Stimulated activated CD8-positive, alpha-beta memory T cell treated with anti-CD3 and anti-CD28 coated beads, Interleukin-15, amount 100 ng/mL, for 1 hour (primary cell): Measurements from ENCODE around the gene SPEN.
"Not testable (repeated sequence)": the region's sequence is repeated elsewhere in the genome, so short reads cannot be mapped to it uniquely, and the experiment has no call there.

Experiments
- DNase-seq: peaks from one replicate; pipeline ENCODE4 v3.0.0-alpha.2; 2020; ENCODE audit warnings: low read depth

Gene SPEN

GRCh38 chr1:15847100-15847892 is at the start of gene SPEN:
TSS of gene SPEN (plus strand) at chr1:15847707. CDS start at chr1:15848068, 361 bp downstream.
- peak; percentile 90 for DNase-seq

- DNase-seq, result no peak
Measured at GRCh38 chr1:15799004-15799867, 48.3 kb upstream of the SPEN start.

GRCh38 chr1:15799928-15800835 is 47.3 kb upstream of the SPEN start:
- no peak for DNase-seq

- DNase-seq, result no peak
Measured at GRCh38 chr1:15802234-15802965, 45.1 kb upstream of the SPEN start.

- DNase-seq, result no peak
Measured at GRCh38 chr1:15803380-15803779, 44.1 kb upstream of the SPEN start.

GRCh38 chr1:15804060-15804459 is 43.4 kb upstream of the SPEN start:
- no peak for DNase-seq

GRCh38 chr1:15807121-15807520 is 40.4 kb upstream of the SPEN start:
- DNase-seq, result no peak

- not testable (repeated sequence) for DNase-seq
Measured at GRCh38 chr1:15807549-15807948, 40.0 kb upstream of the SPEN start, which contains the start of gene UQCRHL. TSS of gene UQCRHL (minus strand) at chr1:15807649. CDS start at chr1:15807649, 0 bp downstream.

- no peak for DNase-seq
Measured at GRCh38 chr1:15808955-15809354, 38.6 kb upstream of the SPEN start.

- no peak for DNase-seq
Measured at GRCh38 chr1:15810073-15810472, 37.4 kb upstream of the SPEN start.

- DNase-seq, result no peak
Measured at GRCh38 chr1:15816674-15817073, 30.8 kb upstream of the SPEN start.

- DNase-seq, result no peak
Measured at GRCh38 chr1:15820478-15820877, 27.0 kb upstream of the SPEN start.

- DNase-seq, result no peak
Measured at GRCh38 chr1:15825800-15826199, 21.7 kb upstream of the SPEN start.

- no peak for DNase-seq
Measured at GRCh38 chr1:15826810-15827507, 20.5 kb upstream of the SPEN start.

GRCh38 chr1:15827567-15827966 is 19.9 kb upstream of the SPEN start:
- DNase-seq, result not testable (repeated sequence)

- DNase-seq, result not testable (repeated sequence)
Measured at GRCh38 chr1:15828931-15829330, 18.6 kb upstream of the SPEN start.

- no peak for DNase-seq
Measured at GRCh38 chr1:15830258-15830657, 17.2 kb upstream of the SPEN start.

GRCh38 chr1:15833069-15833679 is 14.3 kb upstream of the SPEN start:
- DNase-seq, result peak; percentile 8

- DNase-seq, result no peak
Measured at GRCh38 chr1:15833842-15834405, 13.6 kb upstream of the SPEN start.
